CD14-positive monocyte (primary cell): ENCODE results near the gene PDE4B. TPM values are rescaled to one million over a fixed set of nuclear protein-coding genes. Genes with fewer than 3 reads are reported as not detected.
"Not testable (repeated sequence)": the region's sequence is repeated elsewhere in the genome, so short reads cannot be mapped to it uniquely, and the experiment has no call there.

Source experiments
- DNase-seq, 3 donors: peaks; one replicate each; pipeline ENCODE4 v3.0.0-alpha.2; 2011 to 2022
- H2AFZ ChIP-seq: 2 replicates; pipeline ENCODE4 v1.6.0; 2012; ENCODE audit warnings: mild to moderate bottlenecking, low read depth, low read length, inconsistent platforms; ENCODE audit not compliant: insufficient read depth, poor library complexity, severe bottlenecking
- H3K27ac ChIP-seq, 2 donors: 1 replicate in 1 of 2; 2 replicates in 1 of 2; pipeline ENCODE4 v1.5.1; 2012 to 2013; ENCODE audit warnings: low read length in 2 of 2, control low read depth in 1 of 2, inconsistent platforms in 1 of 2, low read depth in 1 of 2, mild to moderate bottlenecking in 1 of 2
- H3K27me3 ChIP-seq, 2 donors: one replicate each; pipeline versions ENCODE4 v1.6.0 to v1.6.1; 2011 to 2013; ENCODE audit warnings: low read length in 2 of 2; ENCODE audit not compliant: control insufficient read depth in 2 of 2, insufficient read depth in 2 of 2
- H3K36me3 ChIP-seq, 2 donors: replicated peaks in 1 of 2; 1 replicate in 1 of 2; 2 replicates in 1 of 2; pipeline versions ENCODE4 v1.5.1 to v1.6.1; 2012 to 2013; ENCODE audit warnings: low read length in 2 of 2, control low read depth in 1 of 2, inconsistent platforms in 1 of 2, mild to moderate bottlenecking in 1 of 2; ENCODE audit not compliant: insufficient read depth in 2 of 2, control insufficient read depth in 1 of 2
- H3K4me1 ChIP-seq, 2 donors: 1 replicate in 1 of 2; 2 replicates in 1 of 2; pipeline versions ENCODE4 v1.5.1 to v1.6.1; 2012 to 2013; ENCODE audit warnings: low read length in 2 of 2, control low read depth in 1 of 2, inconsistent platforms in 1 of 2, mild to moderate bottlenecking in 1 of 2, moderate library complexity in 1 of 2; ENCODE audit not compliant: insufficient read depth in 2 of 2, control insufficient read depth in 1 of 2
- H3K4me2 ChIP-seq: replicated peaks from 2 replicates; pipeline ENCODE3; 2012; ENCODE audit warnings: low read length, moderate library complexity, mild to moderate bottlenecking; ENCODE audit not compliant: poor library complexity, severe bottlenecking; ENCODE audit errors: extremely low read depth
- H3K4me3 ChIP-seq, 3 experiments: fragments of 200-600 bp in 1 of 3; sonication (generic) in 1 of 3; replicated peaks in 1 of 3; 1 replicate in 2 of 3; 2 replicates in 1 of 3; pipeline ENCODE4 v1.5.1; 2011 to 2013; ENCODE audit warnings: low read length in 3 of 3, mild to moderate bottlenecking in 3 of 3, control low read depth in 2 of 3, low read depth in 2 of 3, inconsistent platforms in 1 of 3, moderate library complexity in 1 of 3
- H3K79me2 ChIP-seq: 2 replicates; pipeline ENCODE4 v1.6.0; 2012; ENCODE audit warnings: mild to moderate bottlenecking, control low read depth, inconsistent platforms, low read length, moderate library complexity; ENCODE audit not compliant: insufficient read depth
- H3K9ac ChIP-seq: 2 replicates; pipeline ENCODE4 v1.6.0; 2017; ENCODE audit warnings: low read length, mild to moderate bottlenecking; ENCODE audit not compliant: insufficient read depth, poor library complexity, severe bottlenecking
- H3K9me3 ChIP-seq, 2 donors: replicated peaks in 1 of 2; 1 replicate in 1 of 2; 2 replicates in 1 of 2; pipeline versions ENCODE4 v1.5.1 to v1.6.1; 2012 to 2013; ENCODE audit warnings: low read length in 2 of 2, control low read depth in 1 of 2; ENCODE audit not compliant: control insufficient read depth in 1 of 2, insufficient read depth in 1 of 2
- H4K20me1 ChIP-seq: 2 replicates; pipeline ENCODE4 v1.6.0; 2012; ENCODE audit warnings: mild to moderate bottlenecking, low read length, control low read depth, moderate library complexity; ENCODE audit not compliant: insufficient read depth
- H3K27ac Mint-ChIP-seq, 7 donors: one replicate each; pipeline ENCODE4 v1.8.0; 2020; ENCODE audit warnings: mild to moderate bottlenecking in 7 of 7, mixed read lengths in 7 of 7, moderate library complexity in 6 of 7, inconsistent platforms in 2 of 7
- H3K27me3 Mint-ChIP-seq, 3 donors: one replicate each; pipeline ENCODE4 v1.8.0; 2021 to 2022; ENCODE audit warnings: low read depth in 3 of 3, mild to moderate bottlenecking in 3 of 3, mixed read lengths in 3 of 3, moderate library complexity in 3 of 3, inconsistent platforms in 1 of 3
- H3K36me3 Mint-ChIP-seq, 2 donors: one replicate each; pipeline ENCODE4 v1.8.0; 2020; ENCODE audit warnings: mixed read lengths in 2 of 2, inconsistent platforms in 1 of 2, mild to moderate bottlenecking in 1 of 2
- H3K4me1 Mint-ChIP-seq: one replicate; pipeline ENCODE4 v1.8.0; 2020; ENCODE audit warnings: mild to moderate bottlenecking, mixed read lengths
- H3K4me3 Mint-ChIP-seq, 2 donors: one replicate each; pipeline ENCODE4 v1.8.0; 2020; ENCODE audit warnings: mild to moderate bottlenecking in 2 of 2, mixed read lengths in 2 of 2, moderate library complexity in 1 of 2
- H3K9me3 Mint-ChIP-seq, 7 donors: one replicate each; pipeline ENCODE4 v1.8.0; 2020 to 2022; ENCODE audit warnings: mixed read lengths in 7 of 7, mild to moderate bottlenecking in 6 of 7, moderate library complexity in 6 of 7, inconsistent platforms in 2 of 7
- CTCF ChIP-seq: fragments of 200-600 bp; IDR thresholded peaks from one replicate; pipeline ENCODE4 v1.8.0; 2022; ENCODE audit warnings: antibody characterized with exemption, mild to moderate bottlenecking
- WGBS: methylation state at CpG from one replicate; pipeline ENCODE4 v1.1.5; 2013; ENCODE audit warnings: missing lambda C conversion rate; ENCODE audit not compliant: insufficient coverage; 5-methylcytosine and 5-hydroxymethylcytosine counted together
- intact Hi-C, 2 donors: fragments of 100-400 bp; cut with micrococcal nuclease; formaldehyde crosslinking; loops; one replicate each; pipeline versions ENCODE4 v1.15.0 to v1.15.1; 2023
- polyA plus RNA-seq, 3 donors: library from polyadenylated mRNA; depleted of rRNA in 1 of 3; unstranded in 2 of 3; stranded (reverse) in 1 of 3; fragments of 300-500 nt in 2 of 3; fragments of >200 nt in 1 of 3; fragmentation: Illumina TruSeq in 2 of 3; gene quantifications; 1 replicate in 2 of 3; 2 replicates in 1 of 3; pipeline ENCODE4 v1.2.3, GENCODE V29; 2012 to 2021

PDE4B gene
- polyA plus RNA-seq, 3 donors, result 17.2 to 52.8 (median 25.2) TPM

DNA sequence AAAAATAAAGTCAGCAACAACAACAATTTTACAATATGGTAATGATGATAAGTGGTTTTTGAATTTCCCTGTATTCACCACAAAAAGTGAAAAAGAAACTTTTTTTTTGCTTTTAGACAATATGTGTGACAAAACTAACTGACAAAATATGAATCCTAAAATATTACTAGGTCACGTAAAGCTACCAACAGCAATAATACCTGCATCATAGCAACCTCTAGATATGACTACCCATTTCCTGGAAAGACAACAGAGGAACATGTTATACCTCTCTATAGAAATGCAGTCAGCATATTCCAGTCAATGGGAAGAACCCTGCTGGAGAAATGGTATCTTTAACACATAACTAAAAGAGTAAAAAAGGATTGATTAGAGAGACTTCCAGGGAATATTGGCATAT lies 73.7 kb downstream of the PDE4B start:
- intact Hi-C loops, result no loop called here
- H3K9ac ChIP-seq, result no peak overlapping the region
- H3K4me3 ChIP-seq, result no peak overlapping the region
- H3K27me3 Mint-ChIP-seq, result peaks cover 3 to 4% (median 3%) of the 10 kb centered on the region in 3 donors
- no peaks in the 10 kb centered on the region for H4K20me1 ChIP-seq
- peaks cover 0 to 12% of the 10 kb centered on the region in 2 donors for H3K9me3 ChIP-seq
- H3K27me3 ChIP-seq, result no peaks in the 10 kb centered on the region
- no peaks in the 10 kb centered on the region for H3K4me1 ChIP-seq
- DNase-seq, result no peak
- H3K79me2 ChIP-seq, result no peaks in the 10 kb centered on the region
- no peak overlapping the region for H2AFZ ChIP-seq
- peaks cover 4 to 22% (median 11%) of the 10 kb centered on the region in 7 donors for H3K9me3 Mint-ChIP-seq
- no peak for TF ChIP-seq CTCF
- H3K27ac ChIP-seq, result no peak overlapping the region
- no CpG with 5 or more reads among the region's 1 CpG for WGBS
- no peaks in the 10 kb centered on the region for H3K36me3 ChIP-seq
- no peaks in the 10 kb centered on the region for H3K36me3 Mint-ChIP-seq
- H3K4me2 ChIP-seq, result no peak overlapping the region
- H3K27ac Mint-ChIP-seq, result no peak overlapping the region
- H3K4me1 Mint-ChIP-seq, result no peaks in the 10 kb centered on the region
- H3K4me3 Mint-ChIP-seq, result no peak overlapping the region

- Histone ChIP-seq H3K9me3 (peaks cover 0 to 2% of the 10 kb centered on the region in 2 donors), H3K9ac (no peak overlapping the region), H3K4me1 (no peaks in the 10 kb centered on the region), H4K20me1 (no peaks in the 10 kb centered on the region), H3K4me2 (no peak overlapping the region), H3K36me3 (no peaks in the 10 kb centered on the region), H3K27ac (no peak overlapping the region), H3K27me3 (no peaks in the 10 kb centered on the region), H2AFZ (no peak overlapping the region), H3K4me3 (no peak overlapping the region), H3K79me2 (no peaks in the 10 kb centered on the region)
- Mint-ChIP-seq H3K27me3 (peaks cover 0 to 3% (median 0%) of the 10 kb centered on the region in 3 donors), H3K27ac (no peak overlapping the region), H3K4me3 (no peak overlapping the region), H3K4me1 (no peaks in the 10 kb centered on the region), H3K9me3 (peaks cover 0 to 6% (median 2%) of the 10 kb centered on the region in 7 donors), H3K36me3 (no peaks in the 10 kb centered on the region)
- no peak for TF ChIP-seq CTCF
- DNase-seq, result no peak
- 100% methylated on average over 1 of the region's 2 CpGs for WGBS
- intact Hi-C loops, result no loop called here
Observed at GRCh38 chr1:65872301-65872700, 79.6 kb downstream of the PDE4B start.

- H3K9ac ChIP-seq, DNase-seq, H3K36me3 ChIP-seq, H3K27me3 Mint-ChIP-seq, H3K4me2 ChIP-seq, H3K4me1 Mint-ChIP-seq, H3K79me2 ChIP-seq, H3K27ac Mint-ChIP-seq, H2AFZ ChIP-seq, H3K4me1 ChIP-seq, intact Hi-C loops, H4K20me1 ChIP-seq, H3K36me3 Mint-ChIP-seq, H3K27ac ChIP-seq, H3K27me3 ChIP-seq, H3K4me3 ChIP-seq, H3K4me3 Mint-ChIP-seq, H3K9me3 ChIP-seq: not testable (repeated sequence)
- WGBS, result no CpG with 5 or more reads among the region's 3 CpGs
- peaks cover 0 to 14% (median 2%) of the 10 kb centered on the region in 7 donors for H3K9me3 Mint-ChIP-seq
Observed at GRCh38 chr1:65878342-65878741, 85.6 kb downstream of the PDE4B start.
